Fibroblast of lung (primary cell): Measurements from ENCODE around the gene RETREG1.

Source experiments
- CTCF ChIP-seq, 2 donors: IDR thresholded peaks in 1 of 2; conservative IDR thresholded peaks in 1 of 2; 1 replicate in 1 of 2; 2 replicates in 1 of 2; pipeline ENCODE4 v1.5.1; 2011 to 2012; ENCODE audit warnings: low read length in 2 of 2, control low read depth in 1 of 2, inconsistent platforms in 1 of 2, low read depth in 1 of 2, mild to moderate bottlenecking in 1 of 2
- EZH2 ChIP-seq: IDR thresholded peaks from 2 replicates; pipeline ENCODE4 v1.5.1; 2012; ENCODE audit warnings: low read length, control low read depth, mild to moderate bottlenecking; ENCODE audit errors: missing control alignments

- TF ChIP-seq CTCF (conservative IDR thresholded peaks at IDR 0.05 in 1 of 2, IDR thresholded peaks at IDR 0.05 in 1 of 2; ENCODE audit: low read depth in 1 of 2, low read length in 2 of 2) (no peak), EZH2 (no peak)
Measured at GRCh38 chr5:16505904-16506303, 110.9 kb downstream of the RETREG1 start.
